Keratinocyte (primary cell): ENCODE data around the gene ZSCAN25. TPM values are rescaled to one million over a fixed set of nuclear protein-coding genes. Genes with fewer than 3 reads are reported as not detected.

ENCODE experiments used
- DNase-seq: peaks from one replicate; pipeline ENCODE4 v3.0.0-alpha.2; 2011; ENCODE audit warnings: low read depth, missing footprints, low spot score
- FAIRE-seq: peaks from 2 replicates; lab custom pipeline; 2011; peaks lifted over from hg19 to GRCh38; lab: Jason Lieb, UNC
- H2AFZ ChIP-seq: 2 replicates; pipeline ENCODE4 v1.6.0; 2012; ENCODE audit warnings: low read length, control low read depth, inconsistent platforms; ENCODE audit not compliant: control insufficient read depth
- H3K27ac ChIP-seq: 2 replicates; pipeline ENCODE4 v1.5.1; 2011; ENCODE audit warnings: low read length; ENCODE audit not compliant: control insufficient read depth, insufficient read depth
- H3K27me3 ChIP-seq: 3 replicates; pipeline ENCODE4 v1.6.0; 2011; ENCODE audit warnings: low read length; ENCODE audit not compliant: control insufficient read depth, insufficient read depth; ENCODE audit errors: extremely low read depth
- H3K36me3 ChIP-seq, 2 experiments: 2 replicates in 1 of 2; 3 replicates in 1 of 2; pipeline ENCODE4 v1.5.1; 2011; ENCODE audit warnings: low read length in 2 of 2, mild to moderate bottlenecking in 1 of 2; ENCODE audit not compliant: control insufficient read depth in 2 of 2, insufficient read depth in 2 of 2; ENCODE audit errors: extremely low read depth in 1 of 2
- H3K4me1 ChIP-seq: 3 replicates; pipeline ENCODE4 v1.5.1; 2011; ENCODE audit warnings: low read length; ENCODE audit not compliant: control insufficient read depth, insufficient read depth; ENCODE audit errors: extremely low read depth
- H3K4me2 ChIP-seq: 3 replicates; pipeline ENCODE4 v1.6.0; 2011; ENCODE audit warnings: low read depth, low read length; ENCODE audit not compliant: control insufficient read depth, insufficient read depth; ENCODE audit errors: extremely low read depth
- H3K4me3 ChIP-seq, 3 experiments: fragments of 200-600 bp in 1 of 3; sonication (generic) in 1 of 3; 2 replicates in 2 of 3; 3 replicates in 1 of 3; pipeline ENCODE4 v1.5.1; 2011 to 2016; ENCODE audit warnings: low read length in 3 of 3, mild to moderate bottlenecking in 3 of 3, control low read depth in 2 of 3, inconsistent platforms in 1 of 3, low read depth in 1 of 3, mixed read lengths in 1 of 3, mixed run types in 1 of 3, moderate library complexity in 1 of 3; ENCODE audit not compliant: control insufficient read depth in 2 of 3, insufficient read depth in 2 of 3; ENCODE audit errors: extremely low read depth in 1 of 3
- H3K79me2 ChIP-seq: 2 replicates; pipeline ENCODE4 v1.6.0; 2012; ENCODE audit warnings: low read length; ENCODE audit not compliant: control insufficient read depth, insufficient read depth
- H3K9ac ChIP-seq: 3 replicates; pipeline ENCODE4 v1.6.0; 2011; ENCODE audit warnings: low read length; ENCODE audit not compliant: control insufficient read depth, insufficient read depth; ENCODE audit errors: extremely low read depth
- H3K9me1 ChIP-seq: 3 replicates; pipeline ENCODE4 v1.6.0; 2011; ENCODE audit warnings: low read length; ENCODE audit not compliant: control insufficient read depth, insufficient read depth; ENCODE audit errors: extremely low read depth
- H3K9me3 ChIP-seq: 2 replicates; pipeline ENCODE4 v1.5.1; 2012; ENCODE audit warnings: low read depth, low read length; ENCODE audit not compliant: control insufficient read depth
- H4K20me1 ChIP-seq: 3 replicates; pipeline ENCODE4 v1.6.0; 2011; ENCODE audit warnings: low read length; ENCODE audit not compliant: control insufficient read depth, insufficient read depth; ENCODE audit errors: extremely low read depth
- CTCF ChIP-seq, 3 experiments: IDR thresholded peaks in 1 of 3; conservative IDR thresholded peaks in 1 of 3; optimal IDR thresholded peaks in 1 of 3; 2 replicates in 2 of 3; 3 replicates in 1 of 3; pipeline versions ENCODE3 to v1.5.1; 2011; ENCODE audit warnings: low read length in 3 of 3, mild to moderate bottlenecking in 3 of 3, moderate library complexity in 2 of 3, control low read depth in 1 of 3, inconsistent platforms in 1 of 3; ENCODE audit not compliant: insufficient read depth in 2 of 3; ENCODE audit errors: extremely low read depth in 1 of 3
- EZH2 ChIP-seq: IDR thresholded peaks from one replicate; pipeline ENCODE4 v1.6.1; 2012; ENCODE audit warnings: inconsistent platforms, mild to moderate bottlenecking, low read length, moderate library complexity
- dilution Hi-C: fragments of 300-500 bp; cut with MboI; formaldehyde crosslinking; loops from one replicate; pipeline ENCODE4 v1.7.0; 2020; ENCODE audit warnings: low sequenced_read_pairs; ENCODE audit not compliant: extremely low pct_ligation_motif_present
- polyA plus RNA-seq, 5 experiments: library from polyadenylated mRNA; depleted of rRNA in 3 of 5; stranded (reverse) in 3 of 5; stranded (forward) in 1 of 5; unstranded in 1 of 5; fragments of >200 nt; gene quantifications; 1 replicate in 1 of 5; 2 replicates in 3 of 5; 3 replicates in 1 of 5; pipeline versions ENCODE4 v1.2.1 to v1.2.3, GENCODE V29; 2011 to 2012; ENCODE audit warnings: missing spikeins in 2 of 5, low read depth in 1 of 5, low replicate concordance in 1 of 5

ZSCAN25 gene
- polyA plus RNA-seq, 1 donor (not counting 4 experiments of a cell fraction or from before 2014, with no cell fraction given): 13.1 TPM

- Histone ChIP-seq H3K9ac (no peak within 1 kb of the TSS), H3K4me1 (peaks cover 10% of the 10 kb centered on the region), H2AFZ (peak within 1 kb of the TSS; percentile 29), H3K79me2 (no peaks in the 10 kb centered on the region), H3K36me3 (no peaks in the 10 kb centered on the region), H3K9me1 (no peaks in the 10 kb centered on the region), H3K4me2 (peak within 1 kb of the TSS; percentile 59), H3K27ac (peak within 1 kb of the TSS; percentile 13), H3K9me3 (no peaks in the 10 kb centered on the region), H3K4me3 (peak within 1 kb of the TSS in 2 of 3 experiments; percentile 7 to 19), H4K20me1 (no peaks in the 10 kb centered on the region), H3K27me3 (no peaks in the 10 kb centered on the region)
- TF ChIP-seq CTCF (optimal IDR thresholded peaks at IDR 0.05 in 1 of 3, IDR thresholded peaks at IDR 0.05 in 1 of 3, conservative IDR thresholded peaks at IDR 0.05 in 1 of 3; ENCODE audit: extremely low read depth in 1 of 3, insufficient read depth in 2 of 3, low read length in 3 of 3) (no peak), EZH2 (no peak)
- DNase-seq (no peak), FAIRE-seq (no peak)
- dilution Hi-C loops: no loop called here
These were observed 62.9 kb downstream of the ZSCAN25 start, which contains the start of gene CYP3A5 for GRCh38 chr7:99679400-99680191. Gene CYP3A5 (minus strand): TSS chr7:99679996. CDS start chr7:99679896, 100 bp downstream.

Other genes starting within 250 kb of the ZSCAN25 start
- gene ARPC1B, start 242.2 kb upstream of the ZSCAN25 start, polyA plus RNA-seq: 352 to 488 TPM (median 383 TPM) in 3 replicates
- 35.6 to 137 TPM (median 99.1 TPM) in 3 replicates for gene PDAP1, start 208.3 kb upstream of the ZSCAN25 start, polyA plus RNA-seq
- 35.8 to 73.3 TPM (median 70.1 TPM) in 3 replicates for gene BUD31, start 208.0 kb upstream of the ZSCAN25 start, polyA plus RNA-seq
- 2.8 to 3.5 TPM (median 3.3 TPM) in 3 replicates for gene PTCD1, start 178.1 kb upstream of the ZSCAN25 start, polyA plus RNA-seq
- gene CPSF4, start 178.0 kb upstream of the ZSCAN25 start, polyA plus RNA-seq: 21.8 to 28.6 TPM (median 25.0 TPM) in 3 replicates
- gene ATP5MF, start 150.8 kb upstream of the ZSCAN25 start, polyA plus RNA-seq: 741 to 2,588 TPM (median 871 TPM) in 3 replicates
- 5.4 to 17.5 TPM (median 14.7 TPM) in 3 replicates for gene ZNF789, start 144.1 kb upstream of the ZSCAN25 start, polyA plus RNA-seq
- 9.1 to 10.4 TPM (median 10.1 TPM) in 3 replicates for gene ZNF394, start 116.7 kb upstream of the ZSCAN25 start, polyA plus RNA-seq
- gene ZKSCAN5, start 112.3 kb upstream of the ZSCAN25 start, polyA plus RNA-seq: 7.4 to 8.4 TPM (median 8.4 TPM) in 3 replicates
- 5.5 to 7.6 TPM (median 5.7 TPM) in 3 replicates for gene FAM200A, start 64.8 kb upstream of the ZSCAN25 start, polyA plus RNA-seq
- 46.2 to 71.1 TPM (median 59.6 TPM) in 3 replicates for gene ZNF655, start 58.3 kb upstream of the ZSCAN25 start, polyA plus RNA-seq
- gene TMEM225B, start 18.7 kb upstream of the ZSCAN25 start, polyA plus RNA-seq: 0.18 to 0.26 TPM (median 0.23 TPM) in 3 replicates
- gene CYP3A5, start 63.0 kb downstream of the ZSCAN25 start, polyA plus RNA-seq: 2.0 to 4.5 TPM (median 3.4 TPM) in 3 replicates
- not detected in 3 replicates for gene CYP3A7, start 118.2 kb downstream of the ZSCAN25 start, polyA plus RNA-seq
- gene CYP3A4, start 167.2 kb downstream of the ZSCAN25 start, polyA plus RNA-seq: not detected in 3 replicates
- not detected in 3 replicates for gene CYP3A43, start 211.1 kb downstream of the ZSCAN25 start, polyA plus RNA-seq